SKM-1 (cell line): ENCODE data around the gene EFHD2.
"Not testable (repeated sequence)": the region's sequence is repeated elsewhere in the genome, so short reads cannot be mapped to it uniquely, and the experiment has no call there.

ENCODE experiments used
- DNase-seq: peaks from one replicate; lab custom pipeline; 2025; ENCODE audit not compliant: unreplicated experiment; lab: John Stamatoyannopoulos, UW

The EFHD2 gene

GRCh38 chr1:15409388-15410222 lies at the start of gene EFHD2:
EFHD2 (plus strand) TSS chr1:15409888; CDS start chr1:15409972, 84 bp downstream.
- DNase-seq: peak; percentile 53

- DNase-seq: no peak
Measured at GRCh38 chr1:15360700-15361099, 49.0 kb upstream of the EFHD2 start.

GRCh38 chr1:15362096-15362736 lies 47.5 kb upstream of the EFHD2 start:
- DNase-seq: no peak

GRCh38 chr1:15362737-15363128 lies 47.0 kb upstream of the EFHD2 start:
- DNase-seq: no peak

GRCh38 chr1:15364740-15365139 lies 44.9 kb upstream of the EFHD2 start:
- DNase-seq: no peak

GRCh38 chr1:15368888-15369287 lies 40.8 kb upstream of the EFHD2 start:
- DNase-seq: no peak

GRCh38 chr1:15370268-15370667 lies 39.4 kb upstream of the EFHD2 start:
- DNase-seq: no peak

GRCh38 chr1:15370781-15371520 lies 38.7 kb upstream of the EFHD2 start:
- no peak for DNase-seq

GRCh38 chr1:15371610-15372545 lies 37.8 kb upstream of the EFHD2 start:
- no peak for DNase-seq

GRCh38 chr1:15378729-15379128 lies 31.0 kb upstream of the EFHD2 start:
- no peak for DNase-seq

- not testable (repeated sequence) for DNase-seq
Measured at GRCh38 chr1:15379151-15379550, 30.5 kb upstream of the EFHD2 start.

GRCh38 chr1:15380601-15381508 lies 28.8 kb upstream of the EFHD2 start:
- DNase-seq: no peak

GRCh38 chr1:15381805-15382204 lies 27.9 kb upstream of the EFHD2 start:
- no peak for DNase-seq

GRCh38 chr1:15382601-15383518 lies 26.8 kb upstream of the EFHD2 start:
- no peak for DNase-seq

- no peak for DNase-seq
Measured at GRCh38 chr1:15383810-15384209, 25.9 kb upstream of the EFHD2 start.

- DNase-seq: no peak
Measured at GRCh38 chr1:15384301-15384901, 25.3 kb upstream of the EFHD2 start.

GRCh38 chr1:15385420-15385819 lies 24.3 kb upstream of the EFHD2 start:
- no peak for DNase-seq

GRCh38 chr1:15386164-15386749 lies 23.4 kb upstream of the EFHD2 start:
- DNase-seq: no peak
